ENCODE measurements around the gene SSR1.
"Not testable (repeated sequence)": the region's sequence is repeated elsewhere in the genome, so short reads cannot be mapped to it uniquely, and the experiment has no call there.

The SSR1 gene

DNA sequence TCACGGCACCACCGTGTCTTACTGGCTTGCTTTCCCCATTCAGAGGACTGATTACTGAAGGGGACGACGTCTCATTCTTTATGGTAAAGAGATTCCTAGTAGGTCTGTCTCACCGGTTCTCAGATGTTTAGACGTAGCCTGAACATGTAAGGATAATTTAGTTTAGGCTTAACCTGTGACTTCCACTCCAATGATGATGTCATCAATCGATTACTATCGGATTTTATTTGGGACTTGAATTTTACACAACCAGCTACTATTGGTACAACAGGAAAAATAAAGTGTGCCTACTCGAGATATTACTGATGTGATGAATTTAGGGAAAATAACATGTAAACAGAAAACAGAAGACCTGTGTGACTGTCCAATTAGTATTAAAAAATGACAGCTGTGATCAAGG, 4.5 kb upstream of the SSR1 start:
- no peak for DNase-seq (ENCODE audit: low read depth in 2 of 2)

DNA sequence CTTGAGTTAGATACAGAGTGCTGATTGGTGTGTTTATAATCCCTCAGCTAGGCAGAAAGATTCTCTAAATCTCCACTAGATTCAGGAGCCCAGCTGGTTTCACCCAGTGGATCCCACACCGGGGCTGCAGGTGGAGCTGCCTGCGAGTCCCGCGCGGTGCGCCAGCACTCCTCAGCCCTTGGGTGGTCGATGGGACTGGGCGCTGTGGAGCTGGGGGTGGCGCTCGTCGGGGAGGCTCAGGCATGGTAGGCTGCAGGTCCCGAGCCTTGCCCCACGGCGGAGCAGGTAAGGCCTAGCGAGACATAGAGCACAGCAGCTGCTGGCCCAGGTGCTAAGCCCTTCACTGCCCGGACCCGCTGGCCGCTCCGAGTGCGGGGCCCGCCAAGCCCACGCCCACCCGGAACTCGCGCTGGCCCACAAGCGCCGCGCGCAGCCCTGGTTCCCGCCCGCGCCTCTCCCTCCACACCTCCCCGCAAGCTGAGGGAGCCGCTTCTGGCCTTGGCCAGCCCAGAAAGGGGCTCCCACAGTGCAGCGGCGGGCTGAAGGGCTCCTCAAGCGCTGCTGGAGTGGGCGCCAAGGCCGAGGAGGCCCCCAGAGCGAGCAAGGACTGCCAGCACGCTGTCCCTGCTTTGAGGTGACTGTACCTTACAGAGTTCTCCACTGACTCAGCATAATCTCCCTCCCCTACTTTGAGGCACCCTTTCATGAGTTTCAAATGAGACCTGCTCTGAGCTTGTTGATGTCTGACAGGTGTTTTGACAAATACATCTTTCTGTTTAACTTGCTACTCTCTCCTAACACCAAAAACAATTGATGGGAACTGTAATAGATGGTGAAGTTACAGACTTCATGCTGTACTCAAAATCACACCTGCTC, 3.9 kb upstream of the SSR1 start:
- no peak for DNase-seq (ENCODE audit: low read depth in 2 of 2)

DNA sequence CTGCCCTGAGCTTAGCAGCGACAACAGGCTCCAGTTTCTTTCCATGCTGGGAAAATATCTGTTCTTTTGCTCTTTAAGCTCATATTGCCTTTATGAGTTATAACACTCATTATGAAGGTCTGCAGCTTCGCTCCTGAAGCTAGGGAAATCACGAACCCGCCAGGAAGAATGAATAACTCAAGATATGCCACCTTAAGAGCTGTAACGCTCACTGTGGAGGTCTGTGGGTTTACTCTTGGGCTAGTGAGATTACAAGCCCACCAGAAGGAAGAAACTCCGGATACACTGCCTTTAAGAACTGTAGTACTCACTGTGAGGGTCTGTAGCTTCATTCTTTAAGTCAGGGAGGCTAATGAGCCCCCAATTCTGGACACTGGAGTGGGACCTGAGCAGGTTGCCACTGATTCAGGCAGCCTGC, 3.0 kb upstream of the SSR1 start:
- no peak for DNase-seq (ENCODE audit: low read depth in 2 of 2)

DNA sequence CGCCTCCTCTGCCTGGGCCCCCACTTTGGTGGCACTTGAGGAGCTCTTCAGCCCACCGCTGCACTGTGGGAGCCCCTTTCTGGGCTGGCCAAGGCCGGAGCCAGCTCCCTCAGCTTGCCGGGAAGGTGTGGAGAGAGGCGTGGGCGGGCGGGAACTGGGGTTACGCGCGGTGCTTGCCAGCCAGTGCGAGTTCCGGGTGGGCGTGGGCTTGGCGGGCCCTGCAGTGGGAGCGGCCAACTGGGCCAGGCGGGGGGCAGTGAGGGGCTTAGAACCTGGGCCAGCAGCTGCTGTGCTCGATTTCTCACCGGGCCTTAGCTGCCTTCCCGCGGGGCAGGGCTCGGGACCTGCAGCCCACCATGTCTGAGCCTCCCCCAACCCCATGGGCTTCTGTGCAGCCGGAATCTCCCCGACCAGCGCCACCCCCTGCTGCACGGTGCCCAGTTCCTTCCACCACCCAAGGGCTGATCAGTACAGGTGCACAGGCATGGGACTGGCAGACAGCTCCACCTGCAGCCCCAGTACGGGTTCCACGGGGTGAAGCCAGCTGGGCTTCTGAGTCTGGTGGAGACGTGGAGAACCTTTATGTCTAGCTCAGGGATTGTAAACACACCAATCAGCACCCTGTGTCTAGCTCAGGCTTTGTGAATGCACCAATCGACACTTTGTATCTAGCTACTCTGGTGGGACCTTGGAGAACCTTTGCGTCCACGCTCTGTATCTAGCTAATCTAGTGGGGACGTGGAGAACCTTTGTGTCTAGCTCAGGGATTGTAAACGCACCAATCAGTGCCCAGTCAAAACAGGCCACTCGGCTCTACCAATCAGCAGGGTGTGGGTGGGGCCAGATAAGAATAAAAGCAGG, 2.3 kb upstream of the SSR1 start:
- not testable (repeated sequence) for DNase-seq (ENCODE audit: low read depth in 2 of 2)

DNA sequence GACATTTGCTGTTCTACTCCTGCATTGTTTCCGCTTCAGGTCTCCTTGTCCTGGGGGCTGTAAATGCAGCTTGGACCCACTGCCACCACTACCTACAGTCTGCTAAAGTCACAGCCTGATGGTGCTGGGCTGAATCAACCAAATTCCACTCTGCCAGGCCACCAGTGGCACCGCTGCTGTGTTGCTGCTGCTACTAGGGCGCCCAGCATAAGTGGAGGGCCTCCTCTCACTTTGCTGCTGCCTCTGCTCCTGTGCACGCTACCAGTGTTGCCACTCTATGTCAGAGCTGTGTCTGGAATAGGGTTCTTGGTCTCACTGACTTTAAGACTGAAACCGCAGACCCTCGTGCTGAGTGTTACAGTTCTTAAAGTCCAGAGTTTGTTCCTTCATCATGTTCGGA, 1.4 kb upstream of the SSR1 start:
- DNase-seq (ENCODE audit: low read depth in 2 of 2): no peak

DNA sequence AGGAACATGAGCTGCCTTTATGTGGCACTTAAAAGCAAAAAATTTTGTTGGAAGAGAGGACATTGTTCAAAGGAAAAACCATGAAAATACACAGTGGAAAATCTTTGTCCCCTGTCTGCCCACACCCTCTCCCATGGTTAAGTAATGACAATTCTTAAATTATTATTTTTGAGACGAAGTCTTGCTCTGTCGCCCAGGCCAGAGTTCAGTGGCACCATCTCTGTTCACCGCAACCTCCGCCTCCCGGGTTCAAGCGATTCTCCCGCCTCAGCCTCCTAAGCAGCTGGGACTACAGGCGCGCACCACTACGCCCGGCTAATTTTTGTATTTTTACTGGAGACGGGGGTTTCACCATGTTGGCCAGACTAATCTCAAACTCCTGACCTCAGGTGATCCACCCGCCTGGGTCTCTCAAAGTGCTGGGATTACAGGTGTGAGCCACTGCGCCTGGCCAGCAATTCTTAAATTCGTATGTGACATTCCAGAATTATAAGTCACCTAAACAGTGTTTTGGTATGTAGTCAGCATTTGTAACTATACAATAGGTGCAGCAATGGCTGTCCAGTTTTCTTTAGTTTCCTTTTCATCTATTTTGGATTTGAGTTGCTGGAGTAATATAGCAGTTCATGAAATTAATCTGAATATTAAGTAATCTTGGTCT, 636 bp upstream of the SSR1 start:
- no peak for DNase-seq (ENCODE audit: low read depth in 2 of 2)

DNA sequence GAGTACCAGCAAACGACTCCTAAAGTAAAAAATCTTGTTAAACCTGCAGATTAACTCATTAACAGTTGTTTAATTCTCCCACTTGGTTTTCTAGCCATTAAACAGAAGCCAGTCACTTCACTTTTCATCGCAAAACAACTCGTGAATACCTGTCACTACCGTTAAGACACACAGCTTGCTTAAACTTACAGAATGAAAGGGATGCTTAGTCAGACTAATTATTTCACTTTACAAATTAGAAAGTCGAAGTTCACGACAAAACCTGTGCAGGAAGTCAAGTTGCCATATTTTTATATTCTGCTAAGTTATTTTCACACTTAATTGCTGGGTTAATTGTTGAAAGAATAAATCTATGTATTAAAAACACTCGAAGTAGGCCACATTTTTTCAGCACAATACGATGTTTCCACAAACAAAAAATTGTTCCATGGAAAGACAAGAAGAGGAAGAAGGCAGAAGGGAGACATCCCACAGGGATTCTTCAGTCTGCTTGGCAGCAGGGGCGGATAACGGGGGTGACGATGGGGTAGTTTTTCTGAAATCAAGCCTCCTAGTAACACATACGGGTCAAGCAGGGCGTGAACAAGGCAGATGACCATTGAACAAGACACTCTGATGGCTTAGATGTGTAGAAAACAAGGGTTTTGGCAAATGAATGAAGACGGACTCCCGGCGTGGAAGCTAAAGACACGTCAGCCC, 933 bp downstream of the SSR1 start:
- no peak for DNase-seq (ENCODE audit: low read depth in 2 of 2)

DNA sequence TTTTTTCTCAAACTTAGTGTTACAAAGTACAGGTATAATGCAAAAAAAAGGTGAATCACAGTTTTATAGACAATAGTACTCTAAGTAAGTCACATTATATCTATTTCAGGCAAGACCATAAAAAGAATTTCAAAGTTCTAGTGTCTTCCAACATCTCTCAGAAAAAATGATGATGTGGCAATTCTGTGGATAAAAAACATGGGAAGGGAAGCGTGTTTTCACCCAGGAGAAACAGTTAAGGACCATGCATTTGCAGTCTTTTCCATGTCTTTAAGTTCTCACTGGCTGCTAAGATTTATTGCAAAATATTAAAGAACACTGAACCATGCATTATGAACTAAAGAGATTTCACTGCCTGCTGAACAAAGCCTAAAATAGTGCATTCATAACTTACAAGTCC, 1.8 kb downstream of the SSR1 start:
- no peak for DNase-seq (ENCODE audit: low read depth in 2 of 2)

DNA sequence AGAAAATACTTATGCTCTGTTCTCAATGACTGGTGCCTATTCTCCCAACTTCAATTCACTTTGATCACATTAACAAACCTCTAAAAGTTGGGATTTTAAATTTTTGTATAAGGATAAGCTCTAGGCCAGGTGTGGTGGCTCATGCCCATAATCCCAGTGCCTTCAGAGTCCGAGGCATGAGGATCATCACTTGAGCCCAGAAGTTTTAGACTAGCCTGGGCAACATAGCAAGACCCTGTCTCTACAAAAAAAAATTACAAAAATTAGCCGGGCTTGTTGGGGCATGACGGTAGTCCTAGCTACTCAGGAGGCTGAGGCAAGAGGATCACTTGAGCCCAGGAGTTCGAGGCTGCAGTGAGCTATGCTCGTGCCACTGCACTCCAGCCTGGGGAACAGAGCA, 3.9 kb downstream of the SSR1 start:
- DNase-seq (ENCODE audit: low read depth in 2 of 2): no peak

DNA sequence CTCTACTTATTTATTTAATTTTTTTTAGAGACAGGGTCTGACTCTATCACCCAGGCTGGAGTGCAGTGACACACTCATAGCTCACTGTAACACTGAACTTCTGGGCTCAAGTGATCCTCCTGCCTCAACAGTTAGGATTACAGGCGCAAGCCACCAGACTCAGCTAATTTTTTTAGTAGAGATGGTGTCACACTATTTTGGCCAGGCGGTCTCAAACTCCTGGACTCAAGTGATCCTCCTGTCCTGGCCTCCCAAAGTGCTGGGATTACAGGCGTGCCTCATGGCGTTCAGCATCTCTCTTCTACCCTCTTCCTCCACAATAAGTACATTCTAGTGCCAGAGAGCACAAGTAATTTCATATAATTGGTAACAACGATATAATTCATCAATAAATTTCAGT, 5.5 kb downstream of the SSR1 start:
- DNase-seq (ENCODE audit: low read depth in 2 of 2): no peak

DNA sequence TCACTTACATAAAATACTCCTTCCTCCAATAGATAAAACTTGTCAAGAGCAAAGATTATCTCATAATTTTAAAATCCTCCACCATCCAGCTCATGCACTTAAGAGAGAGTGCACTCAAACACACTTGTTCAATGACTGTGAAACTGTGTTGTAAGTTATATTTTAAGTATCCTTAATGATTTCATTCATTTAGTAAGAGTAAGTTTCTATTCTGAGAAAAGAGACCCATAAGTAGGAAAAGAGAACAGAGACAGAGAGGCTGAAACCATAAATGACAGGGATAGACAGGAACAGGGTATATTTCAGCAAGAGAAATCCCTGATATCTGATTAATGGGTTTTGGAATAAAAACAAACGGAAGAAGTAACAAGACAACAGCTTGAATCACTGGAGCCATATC, 8.2 kb downstream of the SSR1 start:
- no peak for DNase-seq (ENCODE audit: low read depth in 2 of 2)

DNA sequence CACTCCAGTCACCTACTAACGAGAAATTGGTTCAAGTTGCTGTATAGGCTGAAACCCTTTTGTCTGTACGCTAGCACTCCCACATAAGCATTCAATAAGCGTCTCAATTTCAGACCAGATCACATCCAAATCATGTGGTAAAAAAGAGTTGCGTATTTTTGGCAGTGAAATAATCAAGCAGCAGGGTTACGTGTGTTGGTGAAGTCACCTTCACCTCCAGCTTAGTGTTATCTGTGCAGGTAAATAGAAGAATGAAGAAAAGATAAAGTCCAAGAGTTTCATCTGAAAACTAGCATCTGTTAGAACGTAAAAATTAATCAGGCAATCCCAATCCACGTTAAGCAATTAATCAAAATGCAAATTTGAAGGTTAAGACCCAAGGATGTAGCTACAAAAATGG, 11.3 kb downstream of the SSR1 start:
- no peak for DNase-seq (ENCODE audit: low read depth in 2 of 2)

DNA sequence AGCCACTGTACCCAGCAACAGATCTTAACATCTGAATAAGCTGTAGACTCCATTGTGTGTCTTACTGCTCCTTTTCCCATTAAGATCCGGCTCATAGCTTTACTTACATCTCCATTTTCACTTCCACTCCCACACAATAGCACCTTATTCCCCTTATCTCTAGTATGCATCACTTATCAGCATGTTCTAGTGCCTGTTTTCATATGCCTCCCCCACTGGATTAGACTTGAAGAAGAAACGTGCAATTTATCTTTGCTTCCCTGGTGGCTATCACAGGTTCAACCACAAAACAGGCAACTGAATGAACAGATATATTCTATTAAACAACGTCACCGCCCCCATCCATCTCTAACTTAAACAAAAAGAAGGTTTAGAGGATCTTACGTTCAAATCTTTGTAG, 12.1 kb downstream of the SSR1 start:
- DNase-seq (ENCODE audit: low read depth in 2 of 2): no peak

DNA sequence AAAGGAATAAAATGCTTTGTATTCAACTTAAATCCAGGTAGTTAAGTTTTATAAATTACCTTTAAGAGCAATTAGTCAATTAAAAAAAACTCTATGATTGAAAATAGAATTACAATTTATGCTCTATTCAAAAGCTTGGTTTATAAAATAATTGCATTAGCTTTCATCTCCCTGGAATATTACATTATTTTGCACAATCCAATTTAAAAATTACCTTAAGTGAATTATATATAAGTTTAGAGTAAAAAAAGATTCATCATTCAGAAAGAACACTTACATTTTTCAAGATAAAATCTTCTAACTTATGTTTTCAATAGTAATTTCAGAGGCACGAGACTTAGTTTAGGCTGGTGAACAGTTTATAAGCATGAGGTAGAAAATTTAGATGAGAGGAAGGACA, 14.9 kb downstream of the SSR1 start:
- no peak for DNase-seq (ENCODE audit: low read depth in 2 of 2)

DNA sequence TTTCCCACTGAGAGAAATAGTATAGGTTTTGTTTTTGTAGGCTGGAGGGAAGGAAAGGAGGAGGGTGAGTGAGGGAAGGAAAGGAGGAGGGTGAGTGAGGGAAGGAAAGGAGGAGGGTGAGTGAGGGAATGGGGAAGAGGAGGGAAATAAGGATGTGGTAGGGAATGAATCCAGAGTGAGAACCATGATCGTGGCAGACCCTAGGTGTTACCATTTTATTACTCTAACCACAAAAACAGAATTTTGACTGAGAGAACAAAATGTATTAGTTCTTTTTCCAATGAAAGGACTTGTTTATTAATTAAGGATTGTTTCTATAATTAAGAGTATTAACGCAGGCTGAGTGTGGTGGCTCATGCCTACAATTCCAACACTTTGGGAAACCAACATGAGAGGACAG, 16.4 kb downstream of the SSR1 start:
- DNase-seq (ENCODE audit: low read depth in 2 of 2): no peak

DNA sequence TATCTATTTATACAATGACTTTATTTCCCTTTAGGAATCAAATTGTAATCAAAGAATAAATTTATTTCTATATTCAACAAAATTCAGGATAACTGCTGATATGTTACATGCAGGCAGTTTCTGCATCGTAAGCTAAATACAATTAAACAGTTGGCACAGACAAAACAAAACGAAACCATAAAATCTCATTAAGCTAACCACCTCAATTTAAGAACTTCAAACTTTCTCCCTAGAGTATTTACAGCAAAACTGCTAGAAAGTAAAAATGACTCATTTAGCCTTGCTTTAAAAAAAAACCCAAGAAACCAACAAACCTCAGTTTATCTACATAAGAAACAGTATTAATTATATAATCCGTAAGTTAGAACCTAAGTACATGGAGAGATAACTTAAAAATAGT, 17.1 kb downstream of the SSR1 start:
- no peak for DNase-seq (ENCODE audit: low read depth in 2 of 2)

DNA sequence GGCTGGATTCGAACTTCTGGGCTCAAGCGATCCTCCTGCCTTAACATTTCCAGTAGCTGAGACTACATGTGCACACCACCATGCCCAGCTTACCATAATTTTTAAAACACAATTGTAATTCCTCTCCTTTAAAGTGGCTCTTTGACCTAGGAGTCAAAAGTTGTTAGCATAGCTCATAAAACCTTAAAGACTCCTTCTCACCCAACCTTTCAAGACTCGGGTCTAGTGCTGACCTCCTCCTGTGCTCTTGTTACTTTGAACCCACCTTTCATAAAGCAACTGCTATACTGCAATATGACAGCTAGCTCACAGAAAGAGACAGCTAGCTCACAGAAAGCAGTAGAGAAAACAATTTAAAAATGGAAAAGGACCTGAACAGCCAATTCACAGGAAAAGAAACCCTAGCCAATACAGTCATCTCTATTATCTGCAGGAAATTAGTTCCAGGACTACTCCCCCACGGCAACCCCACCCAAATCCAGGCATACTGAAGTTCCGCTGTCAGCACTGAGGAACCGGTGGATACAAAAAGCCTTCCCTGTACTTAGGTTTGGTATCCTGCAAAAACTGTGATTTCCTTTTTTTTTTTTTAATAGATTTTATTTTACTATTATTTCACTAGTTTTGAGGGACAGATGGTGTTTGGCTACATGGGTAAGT, 20.3 kb downstream of the SSR1 start:
- DNase-seq (ENCODE audit: low read depth in 2 of 2): no peak

DNA sequence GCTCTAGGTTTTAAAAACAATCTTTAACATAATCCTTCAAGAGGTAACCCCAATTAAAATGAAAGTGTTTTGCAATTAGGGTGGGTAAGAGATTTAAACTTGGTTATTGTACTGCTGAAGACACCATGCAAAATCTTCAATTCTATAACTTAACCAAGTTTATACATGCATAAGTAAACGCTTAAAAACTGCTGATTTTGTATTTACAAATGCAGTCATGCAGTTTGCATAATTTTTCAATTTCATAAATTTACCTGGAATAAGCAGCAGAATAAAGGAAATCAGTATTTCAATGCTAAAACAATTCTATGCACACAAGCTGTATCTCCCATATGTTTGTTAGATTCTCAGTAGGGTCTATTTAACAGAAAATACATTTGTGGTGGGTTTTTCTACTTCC, 22.9 kb downstream of the SSR1 start:
- no peak for DNase-seq (ENCODE audit: low read depth in 2 of 2)

DNA sequence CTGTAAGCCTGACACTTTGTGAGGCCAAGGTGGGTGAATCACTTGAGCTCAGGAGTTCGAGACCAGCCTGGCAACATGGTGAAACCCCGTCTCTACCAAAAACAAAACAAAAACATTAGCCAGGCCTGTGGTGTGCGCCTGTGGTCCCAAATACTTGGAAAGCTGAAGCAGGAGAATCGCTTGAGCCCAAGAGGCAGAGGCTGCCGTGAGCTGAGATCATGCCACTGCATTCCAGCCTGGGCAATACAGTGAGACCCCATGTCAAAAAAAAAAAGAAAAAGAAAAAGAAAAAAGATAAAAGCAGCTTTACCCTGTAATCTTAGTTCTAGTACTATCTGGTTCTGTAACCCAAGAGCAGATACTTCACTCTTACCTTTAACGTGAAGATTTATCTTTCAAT, 27.6 kb downstream of the SSR1 start:
- no peak for DNase-seq (ENCODE audit: low read depth in 2 of 2)

DNA sequence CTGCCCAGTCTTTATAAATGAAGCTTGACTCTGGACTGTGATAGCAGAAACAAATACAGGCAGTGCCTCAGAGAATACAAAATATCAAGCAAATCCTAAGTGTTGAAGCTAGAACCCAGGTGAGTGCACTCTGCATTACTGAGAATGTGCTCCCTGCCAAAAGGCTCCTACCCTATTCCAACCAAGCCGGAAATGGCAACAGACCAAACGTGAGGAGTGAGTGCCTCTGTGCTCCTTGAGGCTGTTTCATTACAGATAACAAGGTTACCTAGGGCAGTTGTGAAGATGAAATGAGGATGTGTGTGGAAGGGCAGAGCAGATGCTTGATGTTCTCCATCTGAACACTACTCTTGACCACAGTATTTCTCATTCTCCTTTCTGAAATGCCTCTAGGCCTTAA, 29.3 kb downstream of the SSR1 start:
- no peak for DNase-seq (ENCODE audit: low read depth in 2 of 2)

DNA sequence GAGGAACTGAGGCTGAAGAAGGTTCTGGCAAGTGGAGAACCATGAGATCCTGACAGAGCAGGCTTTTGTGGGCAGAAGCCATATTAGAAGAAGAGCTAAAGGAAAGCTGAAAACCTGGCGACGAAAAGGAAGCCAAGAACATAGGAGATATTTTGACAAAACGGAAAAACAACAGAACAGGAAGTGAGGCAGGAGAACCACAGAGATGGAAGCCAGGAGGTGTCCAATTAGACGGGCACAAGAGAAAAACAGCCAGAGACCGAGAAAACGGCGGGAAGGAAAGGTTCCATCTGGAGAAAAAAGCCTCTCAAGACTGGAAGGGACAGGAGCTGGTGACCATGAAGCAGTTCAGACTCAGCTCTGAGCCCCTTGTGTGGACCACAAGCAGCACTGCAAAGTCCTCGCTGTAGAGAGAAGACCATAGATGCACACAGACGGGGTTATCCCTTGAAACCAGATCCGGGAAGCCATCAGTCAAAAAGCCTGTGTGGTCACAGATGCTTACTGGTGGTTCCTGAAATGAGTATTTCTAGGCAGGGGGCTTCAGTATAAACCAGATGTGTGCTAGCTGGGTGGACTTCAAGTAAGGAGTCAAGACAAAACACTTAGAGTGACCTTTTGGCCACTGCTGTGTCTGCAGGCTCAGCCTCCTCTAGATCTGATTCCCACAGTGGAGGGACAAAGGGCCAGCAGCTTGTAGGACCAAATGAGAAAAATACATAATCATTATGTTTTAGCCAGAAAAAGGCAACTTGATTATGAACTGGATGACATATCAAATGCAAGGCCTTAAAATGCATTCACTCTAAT, 30.7 kb downstream of the SSR1 start:
- DNase-seq (ENCODE audit: low read depth in 2 of 2): no peak

All from activated CD8-positive, alpha-beta memory T cell treated with anti-CD3 and anti-CD28 coated beads for 4 hours (primary cell).